Epithelial cell of proximal tubule (primary cell): ENCODE results near the gene CAMTA1. TPM values are rescaled to one million over a fixed set of nuclear protein-coding genes. Genes with fewer than 3 reads are reported as not detected.

Experiments used
- DNase-seq: peaks from one replicate; pipeline ENCODE4 v3.0.0-alpha.2; 2011; ENCODE audit warnings: low read depth
- H3K4me3 ChIP-seq: 2 replicates; pipeline ENCODE4 v1.5.1; 2011; ENCODE audit warnings: low read depth, mild to moderate bottlenecking, low read length
- total RNA-seq: library from RNA; depleted of rRNA; stranded (reverse); fragments of >200 nt; gene quantifications from 2 replicates; pipeline ENCODE4 v1.2.3, GENCODE V29; 2015
- TF ChIP-seq, protein P1 (sequence below): conservative IDR thresholded peaks from 2 replicates; pipeline ENCODE4 v1.5.1; 2012; ENCODE audit warnings: low read depth, mild to moderate bottlenecking, low read length

Gene CAMTA1
- total RNA-seq, 1 donor from 2014 or later = 79.2 TPM

DNA sequence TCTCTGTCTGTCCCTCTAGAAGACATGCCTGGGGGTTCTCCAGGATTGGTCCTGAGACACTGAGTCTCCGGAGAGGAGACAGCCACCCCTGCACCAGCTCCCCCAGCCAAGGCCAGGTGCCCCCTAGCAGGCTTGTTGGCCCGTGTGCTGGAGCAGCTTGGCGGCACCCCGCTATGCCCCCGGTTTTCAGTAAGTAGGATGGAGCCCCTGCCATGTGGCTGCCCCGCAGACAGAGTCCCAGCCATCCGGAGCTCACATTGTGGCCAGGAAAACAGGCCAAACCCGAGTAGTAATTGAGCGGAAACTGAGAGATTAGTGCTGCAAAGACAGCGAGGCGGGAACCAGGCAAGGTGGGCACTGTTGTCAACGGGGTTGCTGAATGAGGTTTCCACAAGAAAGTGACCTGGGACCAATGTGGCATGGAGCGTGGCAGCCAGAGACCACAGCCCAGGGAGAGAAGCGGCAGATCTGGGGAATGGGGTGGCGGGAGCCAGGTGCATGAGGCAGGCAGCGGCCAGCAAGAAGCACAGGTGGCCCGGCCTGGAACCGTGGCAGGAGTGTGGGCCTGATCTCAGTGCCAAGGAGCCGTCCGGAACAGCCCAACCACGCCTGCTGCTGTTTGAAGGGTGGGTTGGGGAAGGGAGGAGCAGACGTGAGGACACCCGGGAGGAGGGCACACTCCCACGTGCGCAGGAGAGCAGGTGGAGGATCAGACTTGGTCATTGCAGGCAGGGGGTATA, 848.4 kb downstream of the CAMTA1 start:
- DNase-seq = no peak
- TF ChIP-seq, protein P1, sequence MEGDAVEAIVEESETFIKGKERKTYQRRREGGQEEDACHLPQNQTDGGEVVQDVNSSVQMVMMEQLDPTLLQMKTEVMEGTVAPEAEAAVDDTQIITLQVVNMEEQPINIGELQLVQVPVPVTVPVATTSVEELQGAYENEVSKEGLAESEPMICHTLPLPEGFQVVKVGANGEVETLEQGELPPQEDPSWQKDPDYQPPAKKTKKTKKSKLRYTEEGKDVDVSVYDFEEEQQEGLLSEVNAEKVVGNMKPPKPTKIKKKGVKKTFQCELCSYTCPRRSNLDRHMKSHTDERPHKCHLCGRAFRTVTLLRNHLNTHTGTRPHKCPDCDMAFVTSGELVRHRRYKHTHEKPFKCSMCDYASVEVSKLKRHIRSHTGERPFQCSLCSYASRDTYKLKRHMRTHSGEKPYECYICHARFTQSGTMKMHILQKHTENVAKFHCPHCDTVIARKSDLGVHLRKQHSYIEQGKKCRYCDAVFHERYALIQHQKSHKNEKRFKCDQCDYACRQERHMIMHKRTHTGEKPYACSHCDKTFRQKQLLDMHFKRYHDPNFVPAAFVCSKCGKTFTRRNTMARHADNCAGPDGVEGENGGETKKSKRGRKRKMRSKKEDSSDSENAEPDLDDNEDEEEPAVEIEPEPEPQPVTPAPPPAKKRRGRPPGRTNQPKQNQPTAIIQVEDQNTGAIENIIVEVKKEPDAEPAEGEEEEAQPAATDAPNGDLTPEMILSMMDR = no peak
- H3K4me3 ChIP-seq = no peak overlapping the region

DNA sequence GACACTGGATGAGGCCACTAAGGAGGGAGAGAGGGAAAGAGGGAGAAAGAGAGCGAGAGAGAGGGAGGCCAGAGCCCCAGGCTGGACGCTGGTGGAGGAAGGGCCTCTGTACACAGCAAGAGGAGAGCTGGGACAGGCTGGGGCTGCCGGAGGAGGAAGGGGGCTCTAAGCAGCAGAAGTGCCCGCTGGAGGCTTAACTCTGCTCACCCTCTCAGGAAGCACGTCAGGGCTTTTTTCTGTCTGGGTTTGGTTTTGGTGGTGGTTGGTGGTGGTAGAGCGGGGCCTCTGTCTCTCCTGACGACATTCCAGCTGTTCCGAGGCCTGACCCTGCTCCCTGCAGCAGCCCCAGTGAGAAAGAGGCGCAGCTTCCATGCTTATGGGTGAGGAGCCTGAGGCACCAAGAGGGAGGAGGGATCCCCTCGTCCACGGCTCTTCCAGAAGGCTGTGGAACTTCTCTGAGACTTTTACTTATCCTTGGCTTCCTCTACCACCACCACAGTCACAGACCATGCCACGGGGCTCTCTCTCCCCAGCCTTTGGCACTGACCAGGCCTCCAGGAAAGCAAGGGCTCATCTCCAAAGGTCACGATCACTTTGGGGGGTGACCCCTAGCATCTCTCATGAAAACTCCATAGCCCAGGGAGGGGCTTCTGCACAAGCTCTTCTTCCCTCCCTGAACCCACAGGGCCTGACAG, 849.4 kb downstream of the CAMTA1 start:
- TF ChIP-seq, protein P1 = no peak
- H3K4me3 ChIP-seq = no peak overlapping the region
- no peak for DNase-seq

DNA sequence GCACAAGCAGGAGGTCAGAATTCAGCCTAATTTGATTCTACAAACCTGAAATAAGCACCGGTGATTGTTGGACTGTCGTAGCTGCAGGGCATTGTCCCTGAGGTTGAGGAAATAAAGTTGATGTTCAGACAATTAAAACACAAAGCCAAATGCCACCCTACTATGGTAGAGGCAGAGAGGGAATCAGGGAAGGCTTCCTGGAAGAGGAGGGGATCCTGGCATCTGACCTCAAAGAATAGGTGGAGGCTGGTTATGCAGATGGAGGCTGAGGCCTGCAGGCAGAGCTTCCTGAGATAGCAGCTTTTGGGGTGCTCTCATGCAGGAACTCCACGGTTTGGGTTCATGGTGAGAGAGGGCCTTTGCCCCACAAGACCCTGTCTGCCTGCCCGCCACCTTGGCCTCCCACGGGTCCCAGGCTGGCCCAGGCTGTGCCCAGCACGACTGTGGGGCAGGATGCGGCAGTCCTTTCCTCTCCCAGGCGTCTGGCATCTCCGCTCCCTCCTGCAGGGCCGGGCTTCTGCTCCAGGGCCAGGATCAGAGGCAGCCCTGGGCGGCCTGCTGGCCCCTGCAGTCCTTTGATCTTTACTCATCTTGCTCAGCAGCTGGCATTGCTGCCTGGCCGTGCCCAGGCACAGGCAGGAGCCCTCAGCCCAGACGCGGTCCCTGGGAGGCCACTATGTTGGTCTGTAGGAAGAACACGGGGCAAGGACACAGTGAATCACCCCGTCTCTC, 851.7 kb downstream of the CAMTA1 start:
- no peak overlapping the region for H3K4me3 ChIP-seq
- DNase-seq = no peak
- TF ChIP-seq, protein P1 = no peak

DNA sequence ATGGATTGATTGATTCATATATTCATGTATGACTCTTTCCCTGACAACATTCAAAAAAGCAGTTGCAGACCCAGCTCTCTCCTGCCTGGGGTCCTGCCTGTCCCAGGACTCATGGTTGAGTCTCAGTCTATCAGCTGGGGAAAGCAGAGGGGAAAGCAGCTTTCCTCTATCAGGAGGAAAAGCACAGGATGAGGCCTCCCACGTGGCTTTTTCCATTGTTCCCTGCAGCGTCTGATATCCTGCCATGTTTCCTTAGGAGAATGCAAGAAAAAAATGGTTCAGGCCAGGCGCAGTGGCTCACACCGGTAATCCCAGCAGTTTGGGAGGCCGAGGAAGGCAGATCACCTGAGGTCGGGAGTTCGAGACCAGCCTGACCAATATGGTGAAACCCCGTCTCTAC, 852.8 kb downstream of the CAMTA1 start:
- DNase-seq = no peak
- no peak overlapping the region for H3K4me3 ChIP-seq
- TF ChIP-seq, protein P1 = no peak

DNA sequence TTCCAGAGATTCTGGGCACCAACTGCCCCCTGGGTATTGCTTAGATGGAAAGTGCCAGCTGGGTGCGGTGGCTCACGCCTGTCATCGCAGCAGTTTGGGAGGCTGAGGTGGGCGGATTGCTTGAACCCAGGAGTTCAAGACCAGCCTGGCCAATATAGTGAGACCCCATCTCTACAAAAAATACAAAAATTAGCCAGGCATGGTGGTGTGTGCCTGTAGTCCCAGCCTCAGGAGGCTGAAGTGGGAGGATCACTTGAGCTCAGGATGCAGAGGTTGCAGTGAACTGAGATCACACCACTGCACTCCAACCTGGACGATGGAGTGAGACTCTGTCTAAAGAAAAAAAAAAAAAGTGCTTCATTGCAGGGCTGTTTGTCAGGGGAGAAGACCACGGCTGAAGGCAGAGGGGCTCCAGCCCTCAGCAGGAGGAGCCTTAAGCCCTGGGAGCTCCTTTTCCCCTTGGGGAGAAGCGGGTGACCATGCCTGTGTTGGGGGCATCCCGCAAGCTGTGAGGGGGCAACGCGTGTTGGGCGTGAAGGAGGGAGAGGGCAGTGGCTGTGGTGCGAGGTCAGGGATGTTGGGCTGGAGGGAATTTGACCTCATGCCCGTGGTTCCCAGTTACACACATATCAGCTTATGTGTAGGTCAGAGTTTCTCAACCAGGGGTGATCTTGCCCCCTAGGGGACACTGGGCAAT, 854.3 kb downstream of the CAMTA1 start:
- TF ChIP-seq, protein P1 = no peak
- no peak for DNase-seq
- H3K4me3 ChIP-seq = no peak overlapping the region

DNA sequence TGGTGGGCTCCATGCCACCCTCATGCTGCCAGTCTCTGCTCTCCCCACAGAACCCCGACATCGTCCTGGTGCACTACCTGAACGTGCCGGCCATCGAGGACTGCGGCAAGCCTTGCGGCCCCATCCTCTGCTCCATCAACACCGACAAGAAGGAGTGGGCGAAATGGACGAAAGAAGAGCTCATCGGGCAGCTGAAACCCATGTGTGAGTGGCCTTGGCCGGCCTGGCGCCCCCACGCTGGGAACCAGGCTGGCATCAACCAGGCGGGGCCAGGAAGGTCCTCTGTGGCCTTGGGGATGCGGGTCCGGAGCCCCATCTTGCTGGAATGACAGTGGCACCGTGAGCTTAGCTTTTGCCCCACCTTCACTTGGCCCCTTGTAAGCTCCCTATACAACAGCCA, 855.1 kb downstream of the CAMTA1 start:
- DNase-seq = no peak
- TF ChIP-seq, protein P1 = no peak
- no peak overlapping the region for H3K4me3 ChIP-seq
